GM21526 (cell line): Measurements from ENCODE around the gene ASAP3.

Experiments used
- ATAC-seq: cut with Tn5 transposase; IDR thresholded peaks from one replicate; pipeline ENCODE4 v1.9.1; 2021; ENCODE audit warnings: moderate library complexity; ENCODE audit not compliant: unreplicated experiment, low FRiP score

Gene ASAP3

DNA sequence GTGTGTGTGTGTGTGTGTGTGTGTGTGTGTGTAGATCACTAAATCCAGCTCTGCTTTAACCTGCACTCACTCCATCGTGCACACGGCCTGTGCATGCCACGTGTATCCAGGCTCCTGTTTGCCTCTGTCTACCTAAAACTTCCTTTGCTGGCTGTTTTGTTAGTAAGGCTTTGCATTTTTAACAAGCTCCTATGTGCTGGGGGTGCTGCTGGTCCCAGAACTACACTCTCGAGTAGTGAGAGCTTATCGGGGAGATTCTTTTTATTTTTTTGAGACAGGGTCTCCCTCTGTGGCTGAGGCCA is 58.8 kb downstream of the ASAP3 start:
- no peak for ATAC-seq

DNA sequence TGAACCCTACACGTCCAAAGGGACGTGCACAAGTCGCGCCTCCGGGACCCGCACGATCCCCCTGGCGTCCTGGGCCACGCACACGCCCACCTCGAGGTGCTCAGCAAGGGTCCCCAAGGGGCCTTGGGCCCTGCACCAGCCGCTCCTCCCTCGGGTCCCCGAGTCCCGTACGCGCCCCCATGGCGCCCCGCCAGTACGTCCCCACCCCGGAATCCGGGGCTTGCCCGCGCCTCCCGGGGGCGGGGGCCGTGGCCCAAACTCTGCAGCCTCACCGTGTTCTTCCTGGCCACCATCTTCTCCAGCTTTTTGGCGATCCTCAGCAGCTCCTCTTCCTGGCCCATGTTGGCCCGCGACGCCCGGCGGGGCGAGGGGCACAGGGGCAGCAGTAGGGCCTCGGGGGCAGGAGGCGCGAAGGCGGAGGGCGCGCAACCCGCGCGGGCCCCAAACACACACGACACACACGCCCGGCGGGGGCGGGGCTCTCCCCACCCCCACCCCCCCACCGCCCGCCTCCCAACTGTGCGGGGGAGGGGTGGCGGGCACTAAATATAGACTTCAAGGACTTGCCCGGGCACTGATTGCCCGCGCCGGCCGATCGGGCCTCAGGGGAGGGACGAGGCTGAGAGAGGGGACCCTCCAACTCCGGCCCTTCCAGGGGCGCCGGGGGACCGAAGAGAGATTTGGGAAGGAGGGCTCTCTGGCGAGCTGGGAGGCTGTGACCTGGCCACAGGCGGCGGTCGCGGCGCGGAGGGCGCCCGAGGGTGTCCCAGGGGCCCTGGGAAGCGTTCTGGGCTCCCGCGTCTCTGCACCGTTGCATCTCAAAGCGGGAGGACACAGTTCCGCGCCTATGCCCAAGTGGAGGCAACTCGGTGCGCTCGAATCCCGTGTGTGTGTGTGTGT is 59.4 kb downstream of the ASAP3 start, which contains the start of gene TCEA3:
Gene TCEA3, minus strand, starts transcription at position 456 of the 900 bp plus-strand sequence. Its CDS starts 115 bp downstream, at position 341.
- no peak for ATAC-seq

DNA sequence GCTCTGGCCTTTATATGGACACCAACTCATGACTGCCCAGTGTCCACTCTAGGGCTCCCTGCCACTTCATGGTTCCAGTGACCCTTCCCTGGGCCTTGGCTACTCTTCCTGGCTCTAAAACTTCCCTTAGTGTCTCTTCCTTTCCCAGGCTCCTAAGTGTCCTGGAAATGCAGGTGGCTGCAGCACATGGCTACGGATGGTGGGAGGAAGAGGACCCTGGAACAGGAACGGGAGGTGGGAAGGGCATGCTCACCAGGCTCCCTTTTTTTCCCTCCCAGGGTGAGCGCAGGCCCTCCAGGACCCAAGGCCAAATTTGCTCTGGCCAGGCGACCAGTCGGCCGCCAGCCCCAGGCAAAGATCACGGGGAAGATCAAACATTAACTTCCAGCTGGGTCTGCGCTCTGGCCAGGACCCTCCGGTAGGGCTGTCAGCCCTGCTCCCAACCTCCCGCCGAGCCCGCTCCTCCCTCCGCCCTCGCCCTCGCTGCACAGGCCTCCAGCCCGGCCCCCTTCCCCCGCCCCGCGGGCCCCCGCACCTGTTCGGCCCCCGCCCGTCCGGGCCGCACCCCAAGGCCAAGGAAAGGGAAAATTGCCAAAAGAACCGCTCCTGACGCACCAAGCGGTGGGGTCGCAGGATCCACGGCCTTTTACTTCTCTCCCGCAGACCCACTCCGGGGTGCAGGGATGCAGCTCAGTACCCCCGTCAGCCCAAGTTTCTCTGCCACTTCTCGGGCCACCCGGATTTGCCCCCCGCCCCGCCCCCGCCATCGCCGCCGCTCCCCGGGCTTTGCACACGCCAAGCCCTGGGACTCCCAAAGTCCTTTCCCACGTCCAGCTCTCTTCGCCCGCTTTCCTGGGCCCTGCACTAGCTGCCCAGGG is 60.3 kb downstream of the ASAP3 start:
- ATAC-seq: no peak

DNA sequence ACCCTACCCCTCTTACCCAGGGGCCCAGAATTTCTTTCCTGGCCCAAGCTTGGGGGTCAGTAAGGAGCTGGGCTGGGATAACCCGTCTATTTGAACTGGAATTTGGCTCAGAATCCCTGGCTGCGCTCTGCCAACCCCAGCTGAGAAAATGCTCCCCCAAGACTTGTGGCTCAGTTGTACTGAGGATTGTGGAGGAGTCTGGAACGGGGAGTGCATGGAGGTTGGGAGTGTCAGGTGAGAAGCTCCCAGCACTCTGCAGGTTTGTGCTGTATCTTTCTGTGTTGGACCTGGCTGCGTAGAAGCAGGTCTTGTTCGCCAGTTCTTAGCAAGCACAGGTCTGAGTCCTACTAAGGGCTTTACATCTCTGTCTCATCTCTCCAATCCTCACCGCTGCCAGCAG is 61.0 kb downstream of the ASAP3 start:
- no peak for ATAC-seq

DNA sequence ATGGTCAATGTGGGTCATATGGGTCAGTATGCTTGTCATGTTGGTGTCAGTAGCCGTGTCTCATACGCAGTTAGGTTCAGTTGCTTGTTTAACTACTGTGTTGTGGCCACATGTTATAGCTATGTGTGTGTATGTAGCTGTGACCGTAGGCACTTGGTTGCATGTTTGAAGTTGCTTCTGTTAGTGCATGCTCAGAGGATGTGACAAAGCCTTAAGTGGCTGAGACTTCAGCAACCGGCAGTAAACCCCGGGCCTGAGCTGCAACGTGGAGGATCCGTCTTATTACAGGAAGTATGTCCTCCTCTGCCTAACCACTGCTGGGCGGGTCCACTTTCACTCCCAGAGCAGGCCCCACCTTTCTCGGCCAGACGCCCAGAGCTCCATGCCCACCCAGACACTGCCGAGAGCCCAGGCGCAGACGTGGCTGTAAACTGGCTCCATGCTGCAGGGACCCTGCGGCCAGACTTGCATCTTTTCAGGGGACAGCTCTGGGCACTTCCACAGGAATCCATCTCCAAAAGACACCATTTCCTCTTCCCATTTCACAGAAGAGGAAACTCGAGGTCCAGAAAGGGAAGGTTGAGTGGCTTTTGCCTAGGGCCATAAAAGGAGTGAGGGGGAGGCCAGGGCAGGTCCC is 61.6 kb downstream of the ASAP3 start:
- no peak for ATAC-seq

DNA sequence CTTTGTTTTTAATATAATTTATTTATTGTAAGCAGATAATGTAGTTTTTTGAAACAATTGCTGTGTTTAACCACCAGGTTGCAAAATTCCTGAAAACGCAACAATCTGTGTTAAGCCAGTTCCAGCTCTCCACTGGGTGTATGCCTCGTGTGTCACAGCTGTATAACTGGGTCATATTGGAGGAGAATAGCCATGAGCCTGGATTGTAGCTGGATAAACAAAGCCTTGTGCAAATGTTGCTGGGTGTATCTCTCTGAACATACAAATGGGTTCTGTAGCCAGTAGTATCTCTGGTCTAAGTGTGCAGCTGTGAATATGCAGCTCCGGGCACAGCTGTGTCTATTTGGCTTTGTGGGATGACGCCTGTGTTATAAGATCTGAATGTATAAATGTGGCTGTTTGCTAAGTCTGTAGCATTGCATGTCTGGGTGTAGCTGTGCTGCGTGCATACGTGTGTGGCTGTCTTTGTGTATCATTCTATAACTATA is 62.2 kb downstream of the ASAP3 start:
- ATAC-seq: no peak

DNA sequence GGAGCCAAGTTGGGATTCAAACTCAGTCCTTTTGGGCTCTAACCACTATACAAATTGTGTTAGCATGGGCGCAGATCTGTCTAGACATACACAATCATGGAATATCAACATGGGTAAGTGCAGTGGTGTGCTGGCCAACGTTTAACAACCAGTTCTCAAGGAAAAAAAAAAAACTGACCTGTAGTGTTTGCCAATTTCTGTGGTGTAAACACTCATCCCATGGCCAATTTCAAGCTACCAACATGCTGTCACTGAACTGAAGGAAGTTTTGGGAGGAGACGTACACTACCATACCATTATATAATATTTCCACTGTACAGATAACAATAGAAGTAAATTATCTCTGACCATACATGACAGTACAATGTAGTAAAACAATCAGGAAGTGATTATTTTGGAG is 62.6 kb downstream of the ASAP3 start:
- no peak for ATAC-seq

DNA sequence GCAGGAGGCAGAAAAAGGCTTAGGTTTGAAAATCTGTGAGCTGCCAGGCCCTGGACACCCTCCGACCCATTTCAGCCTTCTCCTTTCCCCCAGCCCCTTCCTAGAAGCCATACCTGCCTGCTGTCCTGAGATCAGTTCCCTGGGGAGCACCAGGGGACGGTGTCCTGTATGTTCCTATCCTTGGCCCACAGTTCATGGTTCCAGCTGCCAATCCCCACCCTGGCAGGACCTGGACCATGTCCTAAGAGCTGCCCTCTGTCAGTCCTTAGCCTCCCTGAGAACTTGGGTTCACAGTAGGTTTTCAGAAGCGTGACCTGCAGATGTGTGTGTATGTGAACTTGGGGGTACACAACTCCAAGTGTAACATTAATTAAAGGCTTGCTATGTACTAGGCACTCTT is 63.2 kb downstream of the ASAP3 start:
- ATAC-seq: no peak

DNA sequence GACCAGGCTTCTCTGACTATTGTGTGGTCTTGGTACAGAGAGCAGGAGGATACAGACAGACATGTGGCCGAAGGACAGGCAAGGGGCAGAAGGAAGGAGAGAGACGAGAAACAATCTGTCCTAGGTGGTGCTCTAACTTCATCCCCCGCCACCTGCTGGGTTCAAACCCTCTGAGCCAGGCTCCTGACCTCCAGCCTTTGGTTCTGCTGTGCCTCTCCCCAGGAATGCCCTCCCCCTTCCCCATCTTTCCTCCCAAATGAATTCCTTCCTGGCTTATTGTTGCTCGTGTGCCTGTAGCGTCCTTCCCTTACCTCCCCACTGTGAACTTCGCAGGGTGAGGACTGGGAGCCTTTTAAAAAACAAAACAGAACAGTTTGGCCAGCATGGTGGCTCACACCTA is 64.8 kb downstream of the ASAP3 start:
- ATAC-seq: no peak

DNA sequence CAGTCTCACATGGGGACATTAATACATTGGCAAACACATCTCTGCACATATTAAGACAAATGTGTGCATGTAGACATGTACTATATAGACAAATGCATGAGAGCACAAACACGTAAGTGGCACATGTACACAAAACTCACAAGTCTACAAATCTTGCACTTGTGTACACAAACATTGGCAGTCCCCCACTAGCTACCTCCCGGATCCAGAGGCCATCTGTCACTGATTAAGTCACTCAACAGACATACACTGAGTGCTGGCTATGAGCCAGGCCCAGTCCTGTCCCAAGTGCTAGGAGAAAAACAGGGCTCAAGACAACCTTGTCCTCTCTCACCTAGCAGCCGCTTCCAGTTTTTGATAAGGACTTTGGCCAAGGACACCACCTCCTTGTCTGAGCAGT is 66.4 kb downstream of the ASAP3 start:
- ATAC-seq: no peak

DNA sequence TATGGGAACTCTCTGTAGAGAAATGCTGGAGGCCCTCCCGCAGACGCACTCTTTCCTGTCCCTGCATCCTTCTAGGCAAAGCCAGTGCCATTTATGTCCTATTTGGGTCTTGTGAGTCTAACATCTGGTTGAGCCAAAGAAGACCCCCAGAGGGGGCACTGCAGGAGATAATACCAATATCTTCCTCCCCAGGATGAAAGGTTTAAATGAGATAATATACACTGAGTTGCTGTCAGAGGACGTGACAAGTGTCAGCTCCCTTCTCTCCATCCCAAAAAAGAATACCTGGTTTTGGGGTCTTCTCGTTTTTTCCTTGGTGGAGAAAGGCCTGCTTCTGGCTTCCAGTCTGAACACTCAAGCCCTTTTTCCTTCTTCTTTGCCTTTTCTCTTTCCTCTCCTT is 67.0 kb downstream of the ASAP3 start:
- ATAC-seq: no peak

DNA sequence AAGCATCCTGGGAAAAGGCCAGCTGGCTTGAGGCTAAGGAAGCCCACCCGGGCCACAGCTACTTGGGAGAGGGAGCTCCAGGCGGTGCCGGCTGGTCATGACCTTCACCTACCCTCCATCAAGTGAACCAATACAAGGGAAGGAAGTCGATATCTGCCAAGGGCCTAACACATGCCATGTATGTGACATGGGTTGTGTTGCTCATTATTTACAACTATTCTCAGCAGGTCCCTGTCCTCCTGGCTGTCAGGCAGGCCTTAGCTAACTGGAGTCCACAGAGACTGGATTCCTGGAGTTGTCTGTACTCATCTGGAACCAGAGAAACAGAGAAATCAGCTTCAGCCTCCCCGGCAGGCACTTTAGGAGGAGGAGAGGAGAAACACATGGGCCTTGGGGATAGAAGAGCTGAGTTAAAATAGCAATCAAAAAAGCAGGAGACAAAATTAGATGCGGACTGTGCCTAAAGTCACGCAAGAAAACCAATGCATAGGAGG is 75.1 kb downstream of the ASAP3 start:
- ATAC-seq: no peak

DNA sequence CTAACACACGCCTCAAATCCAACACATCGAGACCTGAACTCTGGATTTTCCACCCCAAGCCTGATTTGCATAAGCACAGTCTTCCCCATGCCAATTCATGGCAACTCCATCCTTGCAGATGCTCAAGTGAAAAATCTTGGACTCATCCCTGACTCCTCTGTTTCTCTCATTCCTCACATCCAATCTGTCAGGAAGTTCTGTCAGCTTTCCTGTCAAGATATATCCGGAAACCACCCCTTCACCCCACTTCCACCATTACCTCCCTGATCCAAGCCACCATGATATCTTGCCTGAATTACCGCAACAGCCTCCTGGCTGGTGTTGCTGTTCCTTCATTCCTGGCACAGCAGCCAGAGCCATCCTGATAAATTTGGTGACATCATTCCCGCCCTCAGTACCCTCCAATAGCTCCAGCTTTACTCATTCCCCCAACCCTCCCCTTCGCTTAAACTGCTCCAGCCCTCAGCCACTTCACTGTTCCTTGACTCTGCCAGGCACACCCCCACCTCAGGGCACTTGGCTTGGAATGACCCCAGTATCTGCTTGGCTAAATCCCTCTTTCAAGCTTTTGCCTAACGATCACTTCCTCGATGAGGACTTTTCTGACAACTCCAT is 76.9 kb downstream of the ASAP3 start:
- ATAC-seq: no peak

DNA sequence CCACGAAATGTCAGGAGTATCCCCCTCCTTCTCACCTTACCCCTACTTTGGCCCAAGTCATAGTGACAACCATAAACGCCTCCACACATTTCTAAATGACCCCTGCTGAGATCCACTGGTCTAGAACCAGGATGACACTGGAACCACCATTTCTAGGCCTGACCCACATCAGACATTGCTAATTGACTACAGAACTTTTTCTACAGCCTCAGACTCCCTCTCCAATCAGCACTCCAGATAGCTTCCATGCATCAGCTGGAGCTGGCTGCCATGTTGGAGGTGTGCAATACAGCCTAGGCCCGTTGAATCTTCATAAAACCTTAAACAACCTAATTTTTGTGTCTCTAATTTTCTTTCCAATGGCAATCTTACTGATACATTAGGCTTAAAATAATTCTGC is 78.0 kb downstream of the ASAP3 start:
- ATAC-seq: no peak

DNA sequence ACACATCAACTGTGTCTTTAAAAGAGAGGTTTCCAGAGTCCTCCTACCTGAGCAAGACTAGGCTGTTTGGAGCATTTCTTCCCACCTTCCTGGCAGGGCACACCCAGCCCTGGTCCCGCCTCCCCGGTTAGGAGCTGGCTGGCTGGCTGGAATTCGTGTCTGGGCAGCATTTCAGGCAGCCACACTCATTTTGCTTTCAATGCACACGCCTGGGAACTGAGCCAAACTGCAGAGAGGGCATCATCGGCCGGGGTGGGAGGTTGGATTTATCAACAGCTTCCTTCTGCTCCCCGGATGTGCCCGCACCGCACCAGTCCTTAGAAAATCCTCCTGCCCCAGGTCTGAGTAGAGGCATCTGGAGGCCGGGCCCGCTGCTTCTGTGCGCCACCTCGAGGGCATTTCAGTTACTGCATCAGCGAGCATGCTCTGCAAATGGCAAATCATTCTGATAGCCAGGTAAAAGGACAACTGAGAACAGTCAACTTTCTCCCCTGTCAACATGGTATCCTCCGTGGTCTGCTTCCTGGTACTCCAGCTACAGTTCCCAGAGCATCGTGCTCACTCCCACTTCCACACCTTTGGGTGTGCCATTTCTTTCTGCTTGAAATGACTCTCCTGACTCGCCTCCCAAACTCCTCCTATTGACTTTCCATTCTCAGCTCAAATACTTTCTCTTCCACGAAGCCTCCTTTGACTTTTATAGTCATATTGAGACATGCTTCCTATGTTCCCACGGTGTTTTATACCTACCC is 80.1 kb downstream of the ASAP3 start:
- no peak for ATAC-seq

DNA sequence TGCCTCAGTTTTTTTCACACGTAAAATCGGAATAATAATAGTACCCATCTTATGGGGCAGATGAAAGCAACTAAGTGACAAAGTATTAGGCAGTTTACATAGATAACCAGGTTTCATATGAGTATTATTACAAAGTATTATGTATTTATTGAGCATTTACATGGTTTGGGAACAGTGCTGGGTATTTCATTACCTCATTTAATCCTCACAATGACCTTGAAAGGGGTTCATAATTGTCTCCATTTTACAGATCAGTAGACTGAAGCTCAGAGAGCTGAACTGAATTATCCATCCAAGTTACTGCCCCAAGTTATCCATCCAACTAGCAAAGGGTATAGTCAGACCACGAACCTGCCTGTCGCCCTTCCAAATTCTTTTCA is 80.6 kb downstream of the ASAP3 start:
- no peak for ATAC-seq

DNA sequence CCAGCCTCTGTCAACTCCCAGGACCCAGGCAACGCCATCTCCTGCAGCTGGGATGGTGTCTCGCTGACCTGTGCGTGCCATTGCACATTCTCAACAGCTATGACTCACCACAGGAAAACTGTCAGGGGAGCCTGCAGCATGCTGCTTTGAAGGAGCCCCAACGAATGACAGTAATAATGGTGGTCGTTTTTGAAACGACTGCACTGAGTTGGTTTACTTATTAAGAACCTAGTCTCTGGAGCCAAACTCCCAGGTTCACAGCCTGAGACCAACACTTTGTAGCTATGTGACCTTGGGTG is 81.0 kb downstream of the ASAP3 start:
- no peak for ATAC-seq

DNA sequence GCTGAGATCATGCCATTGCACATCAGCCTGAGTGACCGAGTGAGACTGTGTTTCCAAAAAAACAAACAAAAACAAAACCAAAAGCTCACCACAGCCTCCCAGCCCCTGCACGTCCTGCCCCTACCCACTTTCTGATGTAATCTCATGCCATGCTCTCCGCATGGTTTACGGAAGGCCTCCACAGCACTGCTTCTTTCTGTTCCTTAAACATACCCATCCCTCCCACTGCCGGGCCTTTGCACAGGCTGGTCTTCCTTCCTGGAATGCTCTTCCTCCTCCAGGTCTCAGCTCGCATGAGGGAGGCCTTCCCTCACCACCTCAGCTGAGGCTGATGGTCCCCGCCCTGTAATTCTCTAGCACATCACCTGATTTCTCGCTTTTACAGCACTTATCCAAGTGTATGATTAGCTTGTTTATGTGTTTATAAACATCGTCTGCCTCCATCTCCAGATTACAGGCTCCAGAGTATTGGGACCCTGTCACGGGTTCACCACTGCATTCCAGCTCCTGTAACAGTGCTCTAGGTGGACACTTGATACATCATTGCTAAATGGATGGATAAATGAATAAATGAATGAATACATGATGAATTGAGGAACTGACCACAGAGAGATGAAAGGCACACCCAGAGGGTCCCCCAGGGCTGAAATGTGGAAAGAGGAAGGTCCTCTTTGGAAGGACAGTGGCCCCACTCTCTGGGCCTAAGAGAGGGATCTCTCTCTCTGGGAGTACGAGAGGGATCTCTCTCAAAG is 81.5 kb downstream of the ASAP3 start:
- ATAC-seq: no peak

DNA sequence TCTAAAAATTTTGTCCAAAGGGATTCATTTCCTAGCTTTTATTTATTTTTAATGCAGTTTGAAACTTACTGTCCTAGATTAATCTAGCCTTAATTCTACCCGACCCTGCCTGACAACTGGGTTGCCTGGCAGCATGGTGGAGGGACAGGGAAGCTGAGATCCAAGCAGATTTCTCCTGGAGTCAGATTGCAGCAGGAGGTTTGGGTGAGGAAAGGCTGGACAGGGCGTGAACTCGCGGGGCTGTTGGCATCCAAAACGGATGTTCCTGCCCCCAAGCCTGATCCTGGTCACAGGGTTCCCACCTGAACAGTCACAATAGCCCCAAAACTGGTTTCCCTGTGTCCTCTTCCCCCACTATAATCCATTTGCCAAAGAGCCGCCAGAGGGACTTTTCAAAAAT is 82.7 kb downstream of the ASAP3 start:
- ATAC-seq: no peak
